WTC11 (cell line): ENCODE results near the gene RAB11FIP5. TPM values are rescaled to one million over a fixed set of nuclear protein-coding genes. Genes with fewer than 3 reads are reported as not detected.

Experiments
- ATAC-seq: fragments of 200-7000 bp; cut with Tn5 transposase; 2 replicates; pipeline ENCODE4 v1.10.0; 2021; ENCODE audit warnings: mild to moderate bottlenecking, moderate library complexity
- CTCF ChIA-PET: fragments of 300-600 bp; sonication (Branson Sonifier 250); formaldehyde crosslinking; loops from one replicate; lab custom pipeline; 2021; ENCODE audit warnings: antibody characterized with exemption; lab: Charles Lee
- POLR2A ChIA-PET: fragments of 350-600 bp; sonication (Branson Sonifier 250); formaldehyde crosslinking; loops from one replicate; lab custom pipeline; 2021; ENCODE audit warnings: antibody characterized with exemption; lab: Charles Lee
- DNase-seq: peaks from one replicate; pipeline ENCODE4 v3.0.0; 2021; ENCODE audit warnings: low spot score
- H3K27ac Mint-ChIP-seq: 2 replicates; pipeline ENCODE4 v1.8.0; 2021; ENCODE audit warnings: mixed read lengths
- H3K27me3 Mint-ChIP-seq: 2 replicates; pipeline ENCODE4 v1.8.0; 2021; ENCODE audit warnings: low read depth, mild to moderate bottlenecking, moderate library complexity, mixed read lengths
- H3K36me3 Mint-ChIP-seq: 2 replicates; pipeline ENCODE4 v1.8.0; 2021; ENCODE audit warnings: mixed read lengths
- H3K4me1 Mint-ChIP-seq: 2 replicates; pipeline ENCODE4 v1.8.0; 2022; ENCODE audit warnings: mixed read lengths
- H3K4me3 Mint-ChIP-seq: 2 replicates; pipeline ENCODE4 v1.8.0; 2021; ENCODE audit warnings: mild to moderate bottlenecking, moderate library complexity, mixed read lengths
- H3K9me3 Mint-ChIP-seq: 2 replicates; pipeline ENCODE4 v1.8.0; 2021; ENCODE audit warnings: mixed read lengths
- ATF1 ChIP-seq: sonication (generic); formaldehyde crosslinking; IDR thresholded peaks from 2 replicates; pipeline ENCODE4 v1.8.1; 2023; ENCODE audit warnings: mild to moderate bottlenecking, moderate library complexity, missing genetic modification reagents
- FOXP1 ChIP-seq: sonication (generic); formaldehyde crosslinking; IDR thresholded peaks from 2 replicates; pipeline ENCODE4 v1.8.0; 2022; ENCODE audit warnings: missing genetic modification reagents, mild to moderate bottlenecking, moderate library complexity, borderline replicate concordance
- GRHL2 ChIP-seq: fragments of 250-450 bp; sonication (Bioruptor Pico); IDR thresholded peaks from 2 replicates; pipeline ENCODE4 v1.8.0; 2022; ENCODE audit warnings: mild to moderate bottlenecking, moderate library complexity; ENCODE audit not compliant: insufficient replicate concordance, severe bottlenecking
- HMGA2 ChIP-seq: fragments of 250-450 bp; sonication (Bioruptor Pico); IDR thresholded peaks from 2 replicates; pipeline ENCODE4 v1.4.0; 2021; ENCODE audit warnings: mild to moderate bottlenecking, moderate library complexity
- IRF2 ChIP-seq: sonication (generic); formaldehyde crosslinking; IDR thresholded peaks from 2 replicates; pipeline ENCODE4 v1.8.0; 2022; ENCODE audit warnings: low read depth, missing genetic modification reagents, borderline replicate concordance
- NFE2L1 ChIP-seq: sonication (generic); formaldehyde crosslinking; IDR thresholded peaks from 2 replicates; pipeline ENCODE4 v1.8.1; 2023; ENCODE audit warnings: missing genetic modification reagents
- NFYB ChIP-seq: sonication (generic); formaldehyde crosslinking; conservative IDR thresholded peaks from 2 replicates; pipeline ENCODE4 v1.8.0; 2022; ENCODE audit warnings: low read depth, missing genetic modification reagents
- OVOL2 ChIP-seq: fragments of 250-450 bp; sonication (Bioruptor Pico); IDR thresholded peaks from 2 replicates; pipeline ENCODE4 v1.9.0; 2021; ENCODE audit warnings: mild to moderate bottlenecking, borderline replicate concordance
- SOX15 ChIP-seq: fragments of 250-450 bp; sonication (Bioruptor Pico); IDR thresholded peaks from 2 replicates; pipeline ENCODE4 v1.9.0; 2021; ENCODE audit warnings: mild to moderate bottlenecking
- TCF7 ChIP-seq: sonication (generic); formaldehyde crosslinking; IDR thresholded peaks from 2 replicates; pipeline ENCODE4 v1.8.0; 2022; ENCODE audit warnings: mild to moderate bottlenecking, low read depth, missing genetic modification reagents, moderate library complexity
- ZNF232 ChIP-seq: sonication (generic); formaldehyde crosslinking; IDR thresholded peaks from 2 replicates; pipeline ENCODE4 v1.8.0; 2022; ENCODE audit warnings: mild to moderate bottlenecking, missing genetic modification reagents
- total RNA-seq: library from RNA; stranded (reverse); gene quantifications from 3 replicates; pipeline ENCODE4 v1.2.3, GENCODE V29; 2021
- TF ChIP-seq, protein P1 (sequence below): sonication (generic); formaldehyde crosslinking; IDR thresholded peaks from 2 replicates; pipeline ENCODE4 v1.8.0; 2023; ENCODE audit warnings: mild to moderate bottlenecking, missing genetic modification reagents
- TF ChIP-seq, protein P2 (sequence below): sonication (generic); formaldehyde crosslinking; conservative IDR thresholded peaks from 2 replicates; pipeline ENCODE4 v1.8.1; 2022; ENCODE audit warnings: mild to moderate bottlenecking, missing genetic modification reagents
- TF ChIP-seq, protein P3 (sequence below): sonication (generic); formaldehyde crosslinking; conservative IDR thresholded peaks from 2 replicates; pipeline ENCODE4 v1.8.1; 2023; ENCODE audit warnings: mild to moderate bottlenecking, low read depth, missing genetic modification reagents, moderate library complexity

Gene RAB11FIP5
- total RNA-seq, 1 experiment from 2014 or later = 16.0 TPM

DNA sequence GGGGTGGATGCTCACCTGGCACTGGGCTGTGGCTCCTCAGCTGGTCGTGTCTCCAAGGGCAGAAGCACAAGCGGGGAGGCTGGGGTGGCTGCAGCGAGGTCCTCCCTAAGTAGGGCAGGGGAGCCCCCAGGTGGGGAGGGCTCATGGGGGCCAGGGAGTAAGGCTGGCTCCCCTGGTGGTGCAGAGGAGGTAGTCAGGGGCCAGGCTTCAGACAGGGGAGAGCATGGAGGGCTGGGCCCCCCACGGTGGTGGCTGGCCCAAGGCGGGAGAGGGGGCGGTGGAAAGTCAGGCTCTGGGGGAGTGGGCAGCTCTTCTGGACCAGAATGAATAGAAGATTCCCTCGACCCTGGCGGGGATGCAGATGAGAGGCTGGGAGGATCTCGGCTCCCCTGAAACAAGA, 33.1 kb downstream of the RAB11FIP5 start:
- ChIA-PET CTCF (interaction anchor here (1.4 to 2.5 kb wide), 2 partner anchors 77 to 98 kb away, joined by 3 to 15 read pairs; no protein-coding TSS in a partner anchor), POLR2A (no interaction called here)
- H3K4me3 Mint-ChIP-seq = no peak overlapping the region
- TF ChIP-seq NFYB (CRISPR knock-in tag) (no peak), NFE2L1 (CRISPR knock-in tag) (no peak), OVOL2 (CRISPR knock-in tag) (no peak), IRF2 (no peak)
- TF ChIP-seq, protein P1, sequence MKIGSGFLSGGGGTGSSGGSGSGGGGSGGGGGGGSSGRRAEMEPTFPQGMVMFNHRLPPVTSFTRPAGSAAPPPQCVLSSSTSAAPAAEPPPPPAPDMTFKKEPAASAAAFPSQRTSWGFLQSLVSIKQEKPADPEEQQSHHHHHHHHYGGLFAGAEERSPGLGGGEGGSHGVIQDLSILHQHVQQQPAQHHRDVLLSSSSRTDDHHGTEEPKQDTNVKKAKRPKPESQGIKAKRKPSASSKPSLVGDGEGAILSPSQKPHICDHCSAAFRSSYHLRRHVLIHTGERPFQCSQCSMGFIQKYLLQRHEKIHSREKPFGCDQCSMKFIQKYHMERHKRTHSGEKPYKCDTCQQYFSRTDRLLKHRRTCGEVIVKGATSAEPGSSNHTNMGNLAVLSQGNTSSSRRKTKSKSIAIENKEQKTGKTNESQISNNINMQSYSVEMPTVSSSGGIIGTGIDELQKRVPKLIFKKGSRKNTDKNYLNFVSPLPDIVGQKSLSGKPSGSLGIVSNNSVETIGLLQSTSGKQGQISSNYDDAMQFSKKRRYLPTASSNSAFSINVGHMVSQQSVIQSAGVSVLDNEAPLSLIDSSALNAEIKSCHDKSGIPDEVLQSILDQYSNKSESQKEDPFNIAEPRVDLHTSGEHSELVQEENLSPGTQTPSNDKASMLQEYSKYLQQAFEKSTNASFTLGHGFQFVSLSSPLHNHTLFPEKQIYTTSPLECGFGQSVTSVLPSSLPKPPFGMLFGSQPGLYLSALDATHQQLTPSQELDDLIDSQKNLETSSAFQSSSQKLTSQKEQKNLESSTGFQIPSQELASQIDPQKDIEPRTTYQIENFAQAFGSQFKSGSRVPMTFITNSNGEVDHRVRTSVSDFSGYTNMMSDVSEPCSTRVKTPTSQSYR (CRISPR knock-in tag) = no peak
- TF ChIP-seq, protein P2, sequence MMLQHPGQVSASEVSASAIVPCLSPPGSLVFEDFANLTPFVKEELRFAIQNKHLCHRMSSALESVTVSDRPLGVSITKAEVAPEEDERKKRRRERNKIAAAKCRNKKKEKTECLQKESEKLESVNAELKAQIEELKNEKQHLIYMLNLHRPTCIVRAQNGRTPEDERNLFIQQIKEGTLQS = no peak
- TF ChIP-seq, protein P3, sequence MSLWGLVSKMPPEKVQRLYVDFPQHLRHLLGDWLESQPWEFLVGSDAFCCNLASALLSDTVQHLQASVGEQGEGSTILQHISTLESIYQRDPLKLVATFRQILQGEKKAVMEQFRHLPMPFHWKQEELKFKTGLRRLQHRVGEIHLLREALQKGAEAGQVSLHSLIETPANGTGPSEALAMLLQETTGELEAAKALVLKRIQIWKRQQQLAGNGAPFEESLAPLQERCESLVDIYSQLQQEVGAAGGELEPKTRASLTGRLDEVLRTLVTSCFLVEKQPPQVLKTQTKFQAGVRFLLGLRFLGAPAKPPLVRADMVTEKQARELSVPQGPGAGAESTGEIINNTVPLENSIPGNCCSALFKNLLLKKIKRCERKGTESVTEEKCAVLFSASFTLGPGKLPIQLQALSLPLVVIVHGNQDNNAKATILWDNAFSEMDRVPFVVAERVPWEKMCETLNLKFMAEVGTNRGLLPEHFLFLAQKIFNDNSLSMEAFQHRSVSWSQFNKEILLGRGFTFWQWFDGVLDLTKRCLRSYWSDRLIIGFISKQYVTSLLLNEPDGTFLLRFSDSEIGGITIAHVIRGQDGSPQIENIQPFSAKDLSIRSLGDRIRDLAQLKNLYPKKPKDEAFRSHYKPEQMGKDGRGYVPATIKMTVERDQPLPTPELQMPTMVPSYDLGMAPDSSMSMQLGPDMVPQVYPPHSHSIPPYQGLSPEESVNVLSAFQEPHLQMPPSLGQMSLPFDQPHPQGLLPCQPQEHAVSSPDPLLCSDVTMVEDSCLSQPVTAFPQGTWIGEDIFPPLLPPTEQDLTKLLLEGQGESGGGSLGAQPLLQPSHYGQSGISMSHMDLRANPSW = no peak
- no peaks in the 10 kb centered on the region for H3K9me3 Mint-ChIP-seq
- ATAC-seq (no peak), DNase-seq (no peak)
- no peak overlapping the region for H3K27ac Mint-ChIP-seq
- H3K27me3 Mint-ChIP-seq = no peaks in the 10 kb centered on the region
- H3K36me3 Mint-ChIP-seq = peaks cover 3% of the 10 kb centered on the region; the same call in 1 of the 2 replicates
- H3K4me1 Mint-ChIP-seq = peaks cover 11% of the 10 kb centered on the region

DNA sequence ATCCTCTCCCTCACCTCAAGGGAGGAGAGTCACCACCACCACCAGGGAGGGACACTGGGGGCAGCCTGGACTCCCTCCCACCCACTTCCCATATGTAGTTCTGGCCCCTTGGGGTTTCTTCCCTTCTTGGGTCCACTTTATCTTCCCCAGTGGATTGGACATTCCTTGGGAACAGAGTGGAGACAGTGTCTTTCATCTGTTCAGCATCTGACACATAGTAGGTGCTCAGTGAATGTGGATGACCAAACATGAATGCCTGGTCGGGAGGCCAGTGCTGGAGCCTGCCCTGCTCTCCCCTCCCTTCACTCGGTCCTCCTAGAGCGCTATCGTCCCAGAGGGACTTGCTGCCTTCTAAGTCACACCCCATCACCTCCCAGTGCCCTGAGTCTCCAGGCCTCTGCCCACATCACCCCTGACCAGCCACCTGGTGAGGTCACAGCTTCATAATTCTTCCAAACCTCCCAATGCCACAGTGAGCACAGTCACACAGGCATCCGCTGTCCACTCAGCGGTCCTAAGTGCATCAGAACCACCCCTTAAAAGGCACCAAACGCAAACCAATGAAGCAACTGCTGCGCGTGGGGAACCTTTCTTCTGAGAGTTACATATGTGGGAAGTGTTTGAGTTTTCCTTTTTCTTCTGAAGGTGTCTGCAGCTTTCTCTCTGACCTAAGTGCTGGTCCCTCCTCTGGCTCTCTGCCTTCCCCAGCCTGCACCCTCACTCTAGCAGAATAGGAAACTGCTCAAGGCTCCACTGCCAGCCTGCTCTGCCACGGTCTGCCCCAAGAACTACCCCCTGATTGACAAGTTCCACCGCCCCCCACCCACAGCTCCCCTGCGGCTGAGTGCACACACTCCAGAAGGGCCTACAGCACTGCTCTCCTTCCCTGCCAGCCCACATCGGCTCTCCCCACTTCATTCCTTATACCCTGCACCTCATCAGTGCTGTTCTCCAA, 34.0 kb downstream of the RAB11FIP5 start:
- H3K27me3 Mint-ChIP-seq = no peaks in the 10 kb centered on the region; the same call in 1 of the 2 replicates
- no peaks in the 10 kb centered on the region for H3K9me3 Mint-ChIP-seq
- H3K4me1 Mint-ChIP-seq = peaks cover 11% of the 10 kb centered on the region
- DNase-seq = no peak
- no peak for ATAC-seq
- H3K27ac Mint-ChIP-seq = no peak overlapping the region
- ChIA-PET POLR2A (no interaction called here), CTCF (interaction anchor here (1.4 kb wide), 1 partner anchor 99 kb away, joined by 3 read pairs; no protein-coding TSS in a partner anchor)
- H3K4me3 Mint-ChIP-seq = no peak overlapping the region
- no peaks in the 10 kb centered on the region for H3K36me3 Mint-ChIP-seq
- no peak for TF ChIP-seq ATF1 (CRISPR knock-in tag)
- no peak for TF ChIP-seq SOX15 (CRISPR knock-in tag)
- TF ChIP-seq FOXP1 (CRISPR knock-in tag) = no peak
- TF ChIP-seq GRHL2 (CRISPR knock-in tag) = no peak
- no peak for TF ChIP-seq HMGA2 (CRISPR knock-in tag)
- no peak for TF ChIP-seq TCF7 (CRISPR knock-in tag)
- no peak for TF ChIP-seq ZNF232 (CRISPR knock-in tag)

DNA sequence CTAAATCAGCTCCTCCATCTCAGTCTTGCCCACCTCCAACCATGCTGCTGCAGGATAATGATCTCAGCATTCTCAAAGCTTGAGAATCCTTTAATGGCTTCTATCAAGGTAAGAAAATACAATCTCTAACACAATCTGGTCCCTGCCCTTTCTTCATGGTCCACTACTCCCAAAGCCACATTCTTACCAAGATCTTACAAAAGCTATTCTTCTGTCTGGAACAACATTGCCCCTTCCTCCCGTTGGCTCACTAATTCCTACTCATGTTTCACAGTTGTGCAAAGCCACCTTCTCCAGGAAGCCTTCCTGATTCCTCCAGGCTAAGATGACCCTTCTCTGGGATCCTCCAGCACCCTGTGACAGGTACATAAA, 35.3 kb downstream of the RAB11FIP5 start:
- ChIA-PET POLR2A (no interaction called here), CTCF (interaction anchor here (0.7 to 1.2 kb wide), 2 partner anchors 78 to 100 kb away, joined by 3 read pairs; no protein-coding TSS in a partner anchor)
- DNase-seq = no peak
- TF ChIP-seq OVOL2 (CRISPR knock-in tag) = no peak
- H3K4me1 Mint-ChIP-seq = peaks cover 11% of the 10 kb centered on the region
- no peaks in the 10 kb centered on the region for H3K36me3 Mint-ChIP-seq
- ATAC-seq = no peak
- H3K9me3 Mint-ChIP-seq = no peaks in the 10 kb centered on the region
- H3K27me3 Mint-ChIP-seq = no peaks in the 10 kb centered on the region; the same call in 1 of the 2 replicates
- H3K27ac Mint-ChIP-seq = no peak overlapping the region
- H3K4me3 Mint-ChIP-seq = no peak overlapping the region
